ENCODE measurements around the gene PHF21A.
"Not testable (repeated sequence)": the region's sequence is repeated elsewhere in the genome, so short reads cannot be mapped to it uniquely, and the experiment has no call there.

Gene PHF21A

GRCh38 chr11:46120346-46121300, 631 bp downstream of the PHF21A start:
- DNase-seq (ENCODE audit: low read depth, low spot score), result peak; percentile 80

GRCh38 chr11:46119352-46120216, 1.7 kb downstream of the PHF21A start:
- DNase-seq (ENCODE audit: low read depth, low spot score), result peak; percentile 81

DNA sequence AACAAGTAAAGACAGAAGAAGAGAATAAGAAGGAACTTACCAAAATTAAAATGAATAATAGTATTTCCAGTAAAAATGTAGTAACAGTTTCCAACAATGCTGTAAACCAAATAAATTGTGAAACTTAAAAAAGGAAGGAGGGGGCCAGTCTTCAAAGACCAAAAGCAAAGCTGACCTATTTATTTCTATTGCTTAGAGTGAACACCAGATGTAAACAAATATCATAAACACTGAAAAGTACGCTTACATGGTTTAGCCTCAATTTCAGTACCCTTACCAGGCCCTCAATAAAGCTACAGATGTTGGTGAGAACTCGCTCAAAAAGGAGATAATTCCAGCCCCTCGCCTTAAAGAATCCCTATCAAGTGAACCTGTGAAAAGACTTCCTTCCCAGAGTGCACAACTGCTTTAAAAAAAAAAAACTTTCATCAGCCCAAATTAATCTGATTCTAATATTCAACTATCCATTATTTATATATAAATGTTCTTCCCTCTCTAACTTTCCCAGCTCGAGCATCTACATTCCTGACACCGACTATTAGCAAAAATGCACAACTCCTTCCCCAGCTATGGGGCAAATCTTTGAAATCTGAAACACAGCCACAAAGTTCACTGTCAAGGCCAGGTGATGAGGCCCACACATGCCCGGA, 2.4 kb downstream of the PHF21A start:
- no peak for DNase-seq (ENCODE audit: low read depth, low spot score)

GRCh38 chr11:46117842-46118241, 3.4 kb downstream of the PHF21A start:
- no peak for DNase-seq (ENCODE audit: low read depth, low spot score)

- not testable (repeated sequence) for DNase-seq (ENCODE audit: low read depth, low spot score)
These were observed 4.6 kb downstream of the PHF21A start for GRCh38 chr11:46116712-46117037.

DNA sequence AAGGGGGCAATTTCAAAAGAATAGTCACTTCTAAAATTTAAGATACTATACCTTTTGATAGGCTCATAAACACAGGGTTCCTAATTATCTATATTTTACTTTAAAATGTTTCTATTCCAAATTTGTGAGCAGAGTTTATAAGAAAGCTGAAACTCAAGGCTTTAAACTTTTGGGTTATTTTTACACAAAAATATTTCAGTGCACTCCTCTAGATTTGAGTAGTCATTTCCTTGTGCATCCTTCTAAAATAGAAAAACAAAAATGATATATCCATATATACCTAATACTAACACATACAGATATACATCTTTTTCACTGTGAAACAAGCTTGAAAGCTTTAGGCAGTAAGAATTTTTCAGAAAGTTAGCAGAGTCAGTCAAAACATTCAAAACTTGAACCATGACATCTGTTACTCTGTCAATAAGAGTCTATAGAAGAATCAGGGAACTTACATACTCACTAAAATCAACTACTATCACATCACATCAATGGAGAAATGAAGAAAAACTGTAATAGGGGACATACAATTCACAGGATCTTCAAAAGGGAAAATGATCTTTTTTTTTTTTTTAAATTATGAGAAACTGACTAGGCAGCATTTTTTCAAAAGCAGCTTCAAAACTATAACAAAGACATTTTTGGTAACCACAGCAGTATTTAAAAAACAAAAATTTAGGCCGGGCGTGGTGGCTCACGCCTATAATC, 5.1 kb downstream of the PHF21A start:
- DNase-seq (ENCODE audit: low read depth, low spot score), result no peak

DNA sequence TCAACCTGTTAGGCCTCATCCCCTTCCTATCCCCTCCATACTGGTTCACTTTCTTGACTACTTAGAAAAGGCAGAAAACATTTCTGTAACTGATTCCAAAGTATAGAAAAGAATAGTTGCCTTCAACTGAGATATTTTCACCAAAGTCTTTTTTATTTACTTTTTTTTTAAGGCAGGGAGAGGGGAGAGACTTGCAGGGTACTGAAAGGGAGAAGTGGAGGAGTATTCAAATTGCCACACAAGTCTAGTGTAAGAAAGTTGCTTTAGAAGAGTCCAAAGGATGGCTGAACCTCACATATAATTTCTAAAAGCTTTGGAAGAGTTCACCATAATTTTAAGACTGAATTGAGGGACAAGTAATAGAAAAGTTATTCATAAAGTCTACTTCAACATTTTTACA, 6.3 kb downstream of the PHF21A start:
- DNase-seq (ENCODE audit: low read depth, low spot score), result no peak

- no peak for DNase-seq (ENCODE audit: low read depth, low spot score)
These were observed 6.9 kb downstream of the PHF21A start for GRCh38 chr11:46114378-46114777.

DNA sequence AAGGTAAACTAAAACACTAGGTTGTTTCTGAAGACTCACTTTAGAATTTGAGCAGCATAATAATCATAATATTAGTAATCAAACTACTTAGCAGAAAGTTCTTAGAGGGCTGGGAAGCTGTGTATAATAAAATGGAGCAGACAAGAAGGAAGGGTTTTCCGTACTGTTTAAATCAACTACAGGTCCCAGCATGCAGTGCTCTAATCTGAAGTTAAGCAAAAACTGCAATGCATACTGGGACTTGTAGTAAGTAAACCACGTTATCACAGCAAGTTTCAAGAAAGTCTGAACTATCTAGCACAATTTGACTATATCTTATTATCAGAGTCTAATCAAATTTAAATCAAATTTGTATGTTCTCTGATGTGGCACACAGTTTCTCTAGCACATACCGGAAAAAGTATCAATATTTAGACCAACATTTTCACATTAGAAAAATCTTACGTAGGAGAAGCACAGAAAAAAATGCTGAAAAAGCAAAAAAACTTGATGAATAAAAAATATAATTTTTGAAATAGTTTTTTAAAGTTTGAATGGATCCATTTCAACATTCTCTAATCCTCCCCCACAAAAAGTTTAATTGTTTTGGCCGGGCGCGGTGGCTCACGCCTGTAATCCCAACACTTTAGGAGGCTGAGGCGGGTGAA, 8.2 kb downstream of the PHF21A start:
- peak; percentile 63 for DNase-seq (ENCODE audit: low read depth, low spot score)

GRCh38 chr11:46108751-46109150, 12.5 kb downstream of the PHF21A start:
- no peak for DNase-seq (ENCODE audit: low read depth, low spot score)

- no peak for DNase-seq (ENCODE audit: low read depth, low spot score)
These were observed 13.5 kb downstream of the PHF21A start for GRCh38 chr11:46107780-46108179.

- DNase-seq (ENCODE audit: low read depth, low spot score), result no peak
These were observed 13.9 kb downstream of the PHF21A start for GRCh38 chr11:46107408-46107718.

- DNase-seq (ENCODE audit: low read depth, low spot score), result peak; percentile 49
These were observed 14.5 kb downstream of the PHF21A start for GRCh38 chr11:46106530-46107407.

DNA sequence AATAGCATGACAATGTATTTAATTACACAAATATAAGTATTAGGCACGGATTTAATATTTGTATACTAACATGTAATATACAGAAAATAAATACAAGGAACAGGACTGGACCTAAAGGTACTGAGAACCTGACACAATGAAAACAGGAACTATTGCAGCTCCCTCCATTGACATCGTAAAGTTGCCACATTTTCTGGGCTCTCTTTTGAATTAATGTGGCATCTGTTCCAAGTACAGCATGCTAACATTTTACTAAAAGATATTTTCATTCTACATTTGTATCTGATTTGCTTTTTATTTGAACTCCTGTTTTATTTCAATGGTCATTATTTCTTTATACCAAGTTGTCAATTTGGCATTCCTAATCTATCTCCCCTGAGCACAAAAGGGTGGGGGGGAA, 15.3 kb downstream of the PHF21A start:
- DNase-seq (ENCODE audit: low read depth, low spot score), result no peak

GRCh38 chr11:46105134-46105628, 16.1 kb downstream of the PHF21A start:
- no peak for DNase-seq (ENCODE audit: low read depth, low spot score)

- DNase-seq (ENCODE audit: low read depth, low spot score), result no peak
These were observed 18.4 kb downstream of the PHF21A start for GRCh38 chr11:46102843-46103242.

GRCh38 chr11:46100670-46101069, 20.6 kb downstream of the PHF21A start:
- DNase-seq (ENCODE audit: low read depth, low spot score), result no peak

- peak; percentile 34 for DNase-seq (ENCODE audit: low read depth, low spot score)
These were observed 21.3 kb downstream of the PHF21A start for GRCh38 chr11:46099963-46100316.

DNA sequence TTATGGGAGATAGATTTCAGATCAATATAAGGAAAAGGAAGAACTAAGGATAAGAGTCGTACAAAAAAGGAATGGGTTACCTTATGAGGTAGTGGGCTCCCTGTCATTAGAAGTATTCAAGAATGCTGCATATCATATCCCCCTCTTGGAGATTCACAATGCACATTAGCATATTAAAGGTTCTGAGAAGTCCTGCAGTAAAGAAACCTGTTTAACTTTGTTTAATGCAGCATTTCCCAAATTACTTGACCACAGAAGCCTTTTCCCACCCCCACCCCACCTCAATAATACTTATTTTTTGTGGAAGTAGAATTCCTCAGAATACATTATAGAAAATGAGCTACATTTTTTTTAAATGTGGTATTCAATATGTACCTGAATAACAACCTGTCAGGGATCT, 30.9 kb downstream of the PHF21A start:
- no peak for DNase-seq (ENCODE audit: low read depth, low spot score)

GRCh38 chr11:46079662-46080061, 41.6 kb downstream of the PHF21A start:
- DNase-seq (ENCODE audit: low read depth, low spot score), result no peak
